SH-SY5Y (cell line): Measurements from ENCODE around the gene AGXT2.

Experiments
- GATA2 ChIP-seq: IDR thresholded peaks from 2 replicates; pipeline ENCODE4 v1.6.1; 2011; ENCODE audit warnings: mild to moderate bottlenecking, low read depth, low read length
- GATA3 ChIP-seq: IDR thresholded peaks from 2 replicates; pipeline ENCODE4 v1.6.1; 2011; ENCODE audit warnings: low read depth, mild to moderate bottlenecking, low read length, moderate library complexity

DNA sequence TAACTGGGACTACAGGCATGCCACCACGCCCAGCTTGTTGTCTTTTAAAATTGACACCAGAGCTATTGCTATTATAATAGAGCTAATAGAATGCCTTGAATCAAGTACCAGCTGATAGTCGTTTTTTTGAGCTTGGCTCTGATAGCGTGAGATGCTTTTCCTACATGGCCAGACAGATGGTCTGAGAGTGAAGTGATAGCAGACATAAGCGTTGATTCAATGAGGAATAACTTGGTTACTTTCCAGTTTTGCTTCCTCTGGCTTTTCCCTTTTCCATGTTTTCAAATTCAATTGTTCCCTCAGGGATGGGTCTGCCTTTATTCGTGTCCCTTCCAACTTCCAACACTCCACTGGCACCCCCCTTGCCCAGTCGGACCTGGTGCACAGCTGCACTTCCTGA, 15.4 kb downstream of the AGXT2 start:
- TF ChIP-seq GATA2 (no peak), GATA3 (no peak)
